ENCODE measurements around the gene NFIA. TPM values are rescaled to one million over a fixed set of nuclear protein-coding genes. Genes with fewer than 3 reads are reported as not detected.

The NFIA gene
- total and polyA plus RNA-seq, 9 of the 15 experiments (the other 6 are each of a cell fraction or from before 2014, with no cell fraction given): 5.3 to 24.9 (median 9.8) TPM

- TF ChIP-seq NCOA4 (IDR thresholded peaks at IDR 0.05; ENCODE audit: partially characterized antibody): no peak
- TF ChIP-seq, protein P1, sequence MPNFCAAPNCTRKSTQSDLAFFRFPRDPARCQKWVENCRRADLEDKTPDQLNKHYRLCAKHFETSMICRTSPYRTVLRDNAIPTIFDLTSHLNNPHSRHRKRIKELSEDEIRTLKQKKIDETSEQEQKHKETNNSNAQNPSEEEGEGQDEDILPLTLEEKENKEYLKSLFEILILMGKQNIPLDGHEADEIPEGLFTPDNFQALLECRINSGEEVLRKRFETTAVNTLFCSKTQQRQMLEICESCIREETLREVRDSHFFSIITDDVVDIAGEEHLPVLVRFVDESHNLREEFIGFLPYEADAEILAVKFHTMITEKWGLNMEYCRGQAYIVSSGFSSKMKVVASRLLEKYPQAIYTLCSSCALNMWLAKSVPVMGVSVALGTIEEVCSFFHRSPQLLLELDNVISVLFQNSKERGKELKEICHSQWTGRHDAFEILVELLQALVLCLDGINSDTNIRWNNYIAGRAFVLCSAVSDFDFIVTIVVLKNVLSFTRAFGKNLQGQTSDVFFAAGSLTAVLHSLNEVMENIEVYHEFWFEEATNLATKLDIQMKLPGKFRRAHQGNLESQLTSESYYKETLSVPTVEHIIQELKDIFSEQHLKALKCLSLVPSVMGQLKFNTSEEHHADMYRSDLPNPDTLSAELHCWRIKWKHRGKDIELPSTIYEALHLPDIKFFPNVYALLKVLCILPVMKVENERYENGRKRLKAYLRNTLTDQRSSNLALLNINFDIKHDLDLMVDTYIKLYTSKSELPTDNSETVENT (CRISPR knock-in tag; IDR thresholded peaks at IDR 0.05): no peak
- TF ChIP-seq MGA (IDR thresholded peaks at IDR 0.05): no peak
- TF ChIP-seq, protein P2, sequence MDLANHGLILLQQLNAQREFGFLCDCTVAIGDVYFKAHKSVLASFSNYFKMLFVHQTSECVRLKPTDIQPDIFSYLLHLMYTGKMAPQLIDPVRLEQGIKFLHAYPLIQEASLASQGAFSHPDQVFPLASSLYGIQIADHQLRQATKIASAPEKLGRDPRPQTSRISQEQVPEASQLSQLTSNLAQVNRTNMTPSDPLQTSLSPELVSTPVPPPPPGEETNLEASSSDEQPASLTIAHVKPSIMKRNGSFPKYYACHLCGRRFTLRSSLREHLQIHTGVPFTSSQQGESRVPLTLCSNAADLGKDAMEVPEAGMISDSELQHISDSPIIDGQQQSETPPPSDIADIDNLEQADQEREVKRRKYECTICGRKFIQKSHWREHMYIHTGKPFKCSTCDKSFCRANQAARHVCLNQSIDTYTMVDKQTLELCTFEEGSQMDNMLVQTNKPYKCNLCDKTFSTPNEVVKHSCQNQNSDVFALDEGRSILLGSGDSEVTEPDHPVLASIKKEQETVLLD (IDR thresholded peaks at IDR 0.05): 0 out of 2 replicates have a peak, but pooled peaks have one; percentile 15
- no peak for TF ChIP-seq TCF3 (CRISPR knock-in tag; IDR thresholded peaks at IDR 0.05)
- TF ChIP-seq DMBX1 (CRISPR knock-in tag; IDR thresholded peaks at IDR 0.05; ENCODE audit: borderline replicate concordance): no peak
- no peak for TF ChIP-seq ZNF444 (CRISPR knock-in tag; IDR thresholded peaks at IDR 0.05)
- TF ChIP-seq ZNF121 (CRISPR knock-in tag; conservative IDR thresholded peaks at IDR 0.05): no peak
- 0 out of 2 replicates have a peak, but pooled peaks have one; percentile 2 for TF ChIP-seq CEBPG (CRISPR knock-in tag; IDR thresholded peaks at IDR 0.05)
- no peak for TF ChIP-seq CEBPG (tag; conservative IDR thresholded peaks at IDR 0.05 in 1 of 2, IDR thresholded peaks at IDR 0.05 in 1 of 2)
- TF ChIP-seq ZNF384 (IDR thresholded peaks at IDR 0.05; ENCODE audit: low read depth, low read length): 0 out of 2 replicates have a peak, but pooled peaks have one; percentile 19
- no peak for TF ChIP-seq KAT7 (CRISPR knock-in tag; IDR thresholded peaks at IDR 0.05; ENCODE audit: borderline replicate concordance)
Measured at GRCh38 chr1:61082311-61083012, at the start of gene NFIA (continued).
